Loucy (cell line): ENCODE data around the gene CLSTN2.

Experiments used
- H2AFZ ChIP-seq: fragments of 200-600 bp; sonication (generic); 2 replicates; pipeline ENCODE4 v1.6.0; 2016; ENCODE audit warnings: antibody characterized with exemption, mild to moderate bottlenecking, low read length, moderate library complexity
- H3F3A ChIP-seq: fragments of 200-600 bp; 2 replicates; pipeline ENCODE4 v1.6.0; 2016; ENCODE audit warnings: antibody characterized with exemption, low read depth, mild to moderate bottlenecking
- H3K27me3 ChIP-seq: fragments of 200-600 bp; sonication (generic); 2 replicates; pipeline ENCODE4 v1.6.1; 2014; ENCODE audit warnings: low read length, mild to moderate bottlenecking; ENCODE audit not compliant: insufficient read depth, poor library complexity, severe bottlenecking
- H3K36me3 ChIP-seq: fragments of 200-600 bp; sonication (generic); 2 replicates; pipeline ENCODE4 v1.6.1; 2016; ENCODE audit warnings: low read length; ENCODE audit not compliant: insufficient read depth
- H3K4me1 ChIP-seq: fragments of 200-600 bp; sonication (generic); 2 replicates; pipeline ENCODE4 v1.5.1; 2014; ENCODE audit warnings: low read length, mild to moderate bottlenecking; ENCODE audit not compliant: insufficient read depth, poor library complexity, severe bottlenecking
- H3K4me2 ChIP-seq: fragments of 200-600 bp; sonication (generic); 2 replicates; pipeline ENCODE4 v1.6.0; 2014; ENCODE audit warnings: antibody characterized with exemption, low read length, low read depth, mild to moderate bottlenecking; ENCODE audit not compliant: poor library complexity, severe bottlenecking
- H3K4me3 ChIP-seq: fragments of 200-600 bp; sonication (generic); 2 replicates; pipeline ENCODE4 v1.5.1; 2014; ENCODE audit warnings: low read length, mild to moderate bottlenecking, mixed read lengths; ENCODE audit not compliant: poor library complexity, severe bottlenecking
- H3K79me2 ChIP-seq: fragments of 200-600 bp; sonication (generic); 2 replicates; pipeline ENCODE4 v1.6.1; 2014; ENCODE audit warnings: low read length; ENCODE audit not compliant: insufficient read depth
- H3K9ac ChIP-seq: fragments of 200-600 bp; sonication (generic); 2 replicates; pipeline ENCODE4 v1.6.0; 2014; ENCODE audit warnings: mild to moderate bottlenecking, low read depth, low read length, moderate library complexity; ENCODE audit not compliant: poor library complexity, severe bottlenecking
- H3K9me2 ChIP-seq: fragments of 200-600 bp; sonication (generic); replicated peaks from 2 replicates; pipeline ENCODE4 v1.6.1; 2016; ENCODE audit warnings: low read depth, low read length, mixed read lengths
- H3K9me3 ChIP-seq: fragments of 200-600 bp; sonication (generic); 2 replicates; pipeline ENCODE4 v1.6.1; 2014; ENCODE audit warnings: mild to moderate bottlenecking, antibody characterized with exemption, low read length, low read depth; ENCODE audit not compliant: insufficient read depth
- H4K20me1 ChIP-seq: fragments of 200-600 bp; sonication (generic); 2 replicates; pipeline ENCODE4 v1.6.0; 2014; ENCODE audit warnings: antibody characterized with exemption, low read length, mild to moderate bottlenecking; ENCODE audit not compliant: insufficient read depth, poor library complexity, severe bottlenecking
- EZH2phosphoT487 ChIP-seq: fragments of 200-600 bp; IDR thresholded peaks from 2 replicates; pipeline ENCODE4 v1.6.1; 2018; ENCODE audit warnings: antibody characterized with exemption, mild to moderate bottlenecking, moderate library complexity, borderline replicate concordance
- TF ChIP-seq, protein P1 (sequence below): fragments of 200-600 bp; sonication (generic); conservative IDR thresholded peaks from 2 replicates; pipeline ENCODE4 v1.5.1; 2014; ENCODE audit warnings: mild to moderate bottlenecking, antibody characterized with exemption, low read length

Gene CLSTN2

DNA sequence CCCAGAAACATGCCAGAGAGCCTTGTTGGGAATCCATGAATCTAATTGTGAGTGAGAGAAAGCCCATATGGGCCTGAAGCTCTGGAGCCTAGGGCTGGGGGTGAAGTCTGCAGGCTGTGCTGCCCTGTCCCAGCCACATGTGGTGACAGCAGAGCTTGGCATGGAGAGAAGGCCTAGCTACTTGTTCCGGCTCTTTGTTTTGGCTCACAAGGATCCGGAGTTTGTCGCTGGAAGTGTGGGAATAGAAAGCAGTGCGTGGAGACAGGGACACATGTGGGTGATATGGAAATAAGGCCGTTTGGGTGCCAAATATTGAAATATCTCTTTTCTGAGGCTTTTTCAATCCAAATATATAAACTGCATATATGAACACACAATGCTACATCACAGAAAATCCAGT is 78.2 kb downstream of the CLSTN2 start:
- H3K9ac ChIP-seq, result no peak overlapping the region
- TF ChIP-seq EZH2phosphoT487, result no peak
- TF ChIP-seq, protein P1, sequence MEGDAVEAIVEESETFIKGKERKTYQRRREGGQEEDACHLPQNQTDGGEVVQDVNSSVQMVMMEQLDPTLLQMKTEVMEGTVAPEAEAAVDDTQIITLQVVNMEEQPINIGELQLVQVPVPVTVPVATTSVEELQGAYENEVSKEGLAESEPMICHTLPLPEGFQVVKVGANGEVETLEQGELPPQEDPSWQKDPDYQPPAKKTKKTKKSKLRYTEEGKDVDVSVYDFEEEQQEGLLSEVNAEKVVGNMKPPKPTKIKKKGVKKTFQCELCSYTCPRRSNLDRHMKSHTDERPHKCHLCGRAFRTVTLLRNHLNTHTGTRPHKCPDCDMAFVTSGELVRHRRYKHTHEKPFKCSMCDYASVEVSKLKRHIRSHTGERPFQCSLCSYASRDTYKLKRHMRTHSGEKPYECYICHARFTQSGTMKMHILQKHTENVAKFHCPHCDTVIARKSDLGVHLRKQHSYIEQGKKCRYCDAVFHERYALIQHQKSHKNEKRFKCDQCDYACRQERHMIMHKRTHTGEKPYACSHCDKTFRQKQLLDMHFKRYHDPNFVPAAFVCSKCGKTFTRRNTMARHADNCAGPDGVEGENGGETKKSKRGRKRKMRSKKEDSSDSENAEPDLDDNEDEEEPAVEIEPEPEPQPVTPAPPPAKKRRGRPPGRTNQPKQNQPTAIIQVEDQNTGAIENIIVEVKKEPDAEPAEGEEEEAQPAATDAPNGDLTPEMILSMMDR, result no peak
- H3K9me3 ChIP-seq, result no peaks in the 10 kb centered on the region
- H4K20me1 ChIP-seq, result no peaks in the 10 kb centered on the region
- H3K4me1 ChIP-seq, result no peaks in the 10 kb centered on the region
- H3K4me3 ChIP-seq, result no peak overlapping the region
- no peaks in the 10 kb centered on the region for H3K27me3 ChIP-seq
- H3K79me2 ChIP-seq, result no peaks in the 10 kb centered on the region
- no peak overlapping the region for H3K4me2 ChIP-seq
- no peaks in the 10 kb centered on the region for H3K36me3 ChIP-seq
- H2AFZ ChIP-seq, result no peak overlapping the region
- H3F3A ChIP-seq, result no peaks in the 10 kb centered on the region
- H3K9me2 ChIP-seq, result no peaks in the 10 kb centered on the region

GRCh38 chr3:140014831-140015495 is 80.0 kb downstream of the CLSTN2 start:
- no peaks in the 10 kb centered on the region for H3K79me2 ChIP-seq
- H3K36me3 ChIP-seq, result no peaks in the 10 kb centered on the region
- no peak overlapping the region for H3K9ac ChIP-seq
- H4K20me1 ChIP-seq, result no peaks in the 10 kb centered on the region
- no peaks in the 10 kb centered on the region for H3F3A ChIP-seq
- no peak overlapping the region for H3K4me3 ChIP-seq
- no peaks in the 10 kb centered on the region for H3K9me3 ChIP-seq
- H3K9me2 ChIP-seq, result no peaks in the 10 kb centered on the region
- TF ChIP-seq, protein P1, result no peak
- TF ChIP-seq EZH2phosphoT487, result no peak
- H3K4me2 ChIP-seq, result no peak overlapping the region
- H2AFZ ChIP-seq, result no peak overlapping the region
- no peaks in the 10 kb centered on the region for H3K27me3 ChIP-seq
- H3K4me1 ChIP-seq, result no peaks in the 10 kb centered on the region

DNA sequence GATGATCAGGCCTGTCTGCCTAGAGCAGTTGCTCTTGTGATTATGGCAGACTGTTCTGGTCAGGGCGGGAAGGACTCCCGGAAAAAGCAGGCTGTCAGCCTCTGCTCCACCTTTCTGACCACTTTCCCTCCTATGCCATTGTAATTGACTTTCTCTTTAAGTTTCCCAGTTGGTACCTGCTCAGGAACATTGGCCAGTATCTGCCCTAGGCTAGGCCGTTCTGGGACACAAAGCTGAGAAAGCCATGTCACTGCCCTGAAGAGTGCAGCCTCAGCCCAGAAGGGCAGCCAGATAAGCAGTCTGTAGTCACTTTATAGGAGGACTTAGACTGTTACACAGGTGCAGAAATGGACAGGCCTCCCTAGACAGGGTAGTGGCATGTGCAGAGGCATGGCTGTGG is 80.8 kb downstream of the CLSTN2 start:
- H3K27me3 ChIP-seq, result no peaks in the 10 kb centered on the region
- no peaks in the 10 kb centered on the region for H3K36me3 ChIP-seq
- H4K20me1 ChIP-seq, result no peaks in the 10 kb centered on the region
- no peak for TF ChIP-seq EZH2phosphoT487
- TF ChIP-seq, protein P1, result no peak
- no peak overlapping the region for H3K4me3 ChIP-seq
- no peaks in the 10 kb centered on the region for H3K9me3 ChIP-seq
- no peaks in the 10 kb centered on the region for H3F3A ChIP-seq
- H2AFZ ChIP-seq, result no peak overlapping the region
- no peaks in the 10 kb centered on the region for H3K4me1 ChIP-seq
- H3K9me2 ChIP-seq, result no peaks in the 10 kb centered on the region
- H3K9ac ChIP-seq, result no peak overlapping the region
- H3K79me2 ChIP-seq, result no peaks in the 10 kb centered on the region
- no peak overlapping the region for H3K4me2 ChIP-seq
